ENCODE data around the gene GNPDA2. TPM values are rescaled to one million over a fixed set of nuclear protein-coding genes. Genes with fewer than 3 reads are reported as not detected.

Gene GNPDA2
- total and polyA plus RNA-seq, 4 donors, result 25.3 to 39.0 (median 33.2) TPM

- Histone ChIP-seq H3K27me3 (ENCODE audit: control insufficient read depth, insufficient read depth, low read length) (no peaks in the 10 kb centered on the region), H3K36me3 (ENCODE audit: control insufficient read depth, insufficient read depth, low read length) (no peaks in the 10 kb centered on the region), H3K9me3 (ENCODE audit: control insufficient read depth, insufficient read depth, low read length) (no peaks in the 10 kb centered on the region), H3K4me3 (ENCODE audit: low read depth, low read length) (no peak overlapping the region), H3K4me1 (ENCODE audit: control insufficient read depth, insufficient read depth, low read length) (no peaks in the 10 kb centered on the region), H3K27ac (ENCODE audit: low read depth, low read length) (no peak overlapping the region)
- 77% methylated on average over 4 of the region's 4 CpGs for WGBS (ENCODE audit: insufficient coverage)
- DNase-seq (ENCODE audit: low read depth in 4 of 6, low spot score in 6 of 6), result peak in 1 of 6 donors; percentile 40
Measured at GRCh38 chr4:44670506-44671199, 55.7 kb downstream of the GNPDA2 start.

- 94% methylated on average over 2 of the region's 2 CpGs for WGBS (ENCODE audit: insufficient coverage)
- no peaks in the 10 kb centered on the region for H3K9me3 ChIP-seq (ENCODE audit: control insufficient read depth, insufficient read depth, low read length)
- DNase-seq (ENCODE audit: low read depth in 4 of 6, low spot score in 6 of 6), result no peak
- H3K4me1 ChIP-seq (ENCODE audit: control insufficient read depth, insufficient read depth, low read length), result no peaks in the 10 kb centered on the region
- no peak overlapping the region for H3K4me3 ChIP-seq (ENCODE audit: low read depth, low read length)
- no peak overlapping the region for H3K27ac ChIP-seq (ENCODE audit: low read depth, low read length)
- H3K36me3 ChIP-seq (ENCODE audit: control insufficient read depth, insufficient read depth, low read length), result peaks cover 3% of the 10 kb centered on the region
- no peaks in the 10 kb centered on the region for H3K27me3 ChIP-seq (ENCODE audit: control insufficient read depth, insufficient read depth, low read length)
Measured at GRCh38 chr4:44668526-44668925, 57.8 kb downstream of the GNPDA2 start.

- H3K27me3 ChIP-seq (ENCODE audit: control insufficient read depth, insufficient read depth, low read length), result no peaks in the 10 kb centered on the region
- H3K27ac ChIP-seq (ENCODE audit: low read depth, low read length), result no peak overlapping the region
- no peaks in the 10 kb centered on the region for H3K9me3 ChIP-seq (ENCODE audit: control insufficient read depth, insufficient read depth, low read length)
- DNase-seq (ENCODE audit: low read depth in 4 of 6, low spot score in 6 of 6), result no peak
- H3K4me3 ChIP-seq (ENCODE audit: low read depth, low read length), result no peak overlapping the region
- peaks cover 3% of the 10 kb centered on the region for H3K36me3 ChIP-seq (ENCODE audit: control insufficient read depth, insufficient read depth, low read length)
- 94% methylated on average over 18 of the region's 20 CpGs for WGBS (ENCODE audit: insufficient coverage)
- H3K4me1 ChIP-seq (ENCODE audit: control insufficient read depth, insufficient read depth, low read length), result no peaks in the 10 kb centered on the region
Measured at GRCh38 chr4:44663539-44664263, 62.7 kb downstream of the GNPDA2 start.

DNA sequence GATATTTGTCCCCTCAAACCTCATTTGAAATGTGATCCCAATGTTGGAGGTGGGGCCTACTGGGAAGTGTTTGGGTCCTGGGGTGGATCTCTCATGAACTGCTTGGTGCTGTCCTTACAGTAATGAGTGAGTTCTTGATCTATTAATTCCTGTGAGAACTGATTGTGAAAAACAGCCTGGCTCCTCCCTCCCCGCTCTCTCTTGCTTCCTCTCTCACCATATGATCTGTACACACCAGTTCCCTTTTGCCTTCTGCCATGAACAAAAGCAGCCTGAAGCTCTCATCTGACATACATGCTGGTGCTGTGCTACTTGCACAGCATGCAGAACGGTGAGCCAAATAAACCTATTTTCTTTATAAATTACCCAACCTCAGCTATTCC, 63.7 kb downstream of the GNPDA2 start:
- DNase-seq (ENCODE audit: low read depth in 4 of 6, low spot score in 6 of 6), result peak in 1 of 6 donors; percentile 5
- no peaks in the 10 kb centered on the region for H3K27me3 ChIP-seq (ENCODE audit: control insufficient read depth, insufficient read depth, low read length)
- peaks cover 3% of the 10 kb centered on the region for H3K36me3 ChIP-seq (ENCODE audit: control insufficient read depth, insufficient read depth, low read length)
- H3K27ac ChIP-seq (ENCODE audit: low read depth, low read length), result no peak overlapping the region
- H3K4me1 ChIP-seq (ENCODE audit: control insufficient read depth, insufficient read depth, low read length), result no peaks in the 10 kb centered on the region
- H3K4me3 ChIP-seq (ENCODE audit: low read depth, low read length), result no peak overlapping the region
- H3K9me3 ChIP-seq (ENCODE audit: control insufficient read depth, insufficient read depth, low read length), result no peaks in the 10 kb centered on the region
- 70% methylated on average over 2 of the region's 2 CpGs for WGBS (ENCODE audit: insufficient coverage)

GRCh38 chr4:44661940-44662622, 64.3 kb downstream of the GNPDA2 start:
- no peak for DNase-seq (ENCODE audit: low read depth in 4 of 6, low spot score in 6 of 6)
- no peaks in the 10 kb centered on the region for H3K4me1 ChIP-seq (ENCODE audit: control insufficient read depth, insufficient read depth, low read length)
- WGBS (ENCODE audit: insufficient coverage), result no CpG with 5 or more reads among the region's 1 CpG
- no peak overlapping the region for H3K27ac ChIP-seq (ENCODE audit: low read depth, low read length)
- no peak overlapping the region for H3K4me3 ChIP-seq (ENCODE audit: low read depth, low read length)
- no peaks in the 10 kb centered on the region for H3K27me3 ChIP-seq (ENCODE audit: control insufficient read depth, insufficient read depth, low read length)
- H3K9me3 ChIP-seq (ENCODE audit: control insufficient read depth, insufficient read depth, low read length), result no peaks in the 10 kb centered on the region
- peaks cover 3% of the 10 kb centered on the region for H3K36me3 ChIP-seq (ENCODE audit: control insufficient read depth, insufficient read depth, low read length)

DNA sequence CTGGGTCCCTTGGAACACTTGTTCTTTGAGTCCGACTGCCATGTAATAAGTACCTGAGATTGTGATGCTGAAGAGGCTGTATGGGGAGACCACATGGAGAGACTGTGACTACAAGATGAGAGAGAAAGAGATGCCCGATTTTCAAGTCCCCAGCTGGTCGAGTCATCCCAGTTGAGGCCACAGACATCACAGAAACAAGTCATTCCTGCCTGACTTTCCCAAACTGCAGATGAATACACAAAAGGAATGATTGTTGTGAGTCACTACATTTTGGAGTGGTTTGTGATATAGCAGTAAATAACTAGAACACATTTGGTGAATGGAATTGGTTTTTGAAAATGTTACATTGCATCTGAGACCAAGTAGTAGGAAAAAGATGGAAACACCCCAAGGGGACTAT, 66.0 kb downstream of the GNPDA2 start:
- no peak for DNase-seq (ENCODE audit: low read depth in 4 of 6, low spot score in 6 of 6)
- Histone ChIP-seq H3K9me3 (ENCODE audit: control insufficient read depth, insufficient read depth, low read length) (no peaks in the 10 kb centered on the region), H3K36me3 (ENCODE audit: control insufficient read depth, insufficient read depth, low read length) (peaks cover 3% of the 10 kb centered on the region), H3K4me1 (ENCODE audit: control insufficient read depth, insufficient read depth, low read length) (no peaks in the 10 kb centered on the region), H3K27me3 (ENCODE audit: control insufficient read depth, insufficient read depth, low read length) (no peaks in the 10 kb centered on the region), H3K27ac (ENCODE audit: low read depth, low read length) (no peak overlapping the region), H3K4me3 (ENCODE audit: low read depth, low read length) (no peak overlapping the region)
- WGBS (ENCODE audit: insufficient coverage), result 68% methylated on average over 2 of the region's 3 CpGs

GRCh38 chr4:44652002-44652401, 74.4 kb downstream of the GNPDA2 start:
- WGBS (ENCODE audit: insufficient coverage), result no CpG with 5 or more reads among the region's 1 CpG
- Histone ChIP-seq H3K27me3 (ENCODE audit: control insufficient read depth, insufficient read depth, low read length) (no peaks in the 10 kb centered on the region), H3K4me1 (ENCODE audit: control insufficient read depth, insufficient read depth, low read length) (no peaks in the 10 kb centered on the region), H3K36me3 (ENCODE audit: control insufficient read depth, insufficient read depth, low read length) (no peaks in the 10 kb centered on the region), H3K4me3 (ENCODE audit: low read depth, low read length) (no peak overlapping the region), H3K9me3 (ENCODE audit: control insufficient read depth, insufficient read depth, low read length) (no peaks in the 10 kb centered on the region), H3K27ac (ENCODE audit: low read depth, low read length) (no peak overlapping the region)
- DNase-seq (ENCODE audit: low read depth in 4 of 6, low spot score in 6 of 6), result no peak

Other genes starting within 250 kb of the GNPDA2 start
- gene YIPF7, start 74.9 kb downstream of the GNPDA2 start, total RNA-seq, result 1 to 10 TPM in 1 of 2 donors, under 1 TPM in 1; 0.88 to 1.8 TPM
- 1 to 10 TPM in 1 of 2 donors, under 1 TPM in 1; 0.63 to 1.3 TPM for gene YIPF7, start 74.9 kb downstream of the GNPDA2 start, polyA plus RNA-seq (ENCODE audit: insufficient read length in 2 of 2)
- gene GUF1, start 48.1 kb downstream of the GNPDA2 start, total RNA-seq, result 10 to 100 TPM; 21.9 to 33.2 TPM
- 10 to 100 TPM; 22.8 to 30.4 TPM for gene GUF1, start 48.1 kb downstream of the GNPDA2 start, polyA plus RNA-seq (ENCODE audit: insufficient read length in 2 of 2)